ENCODE measurements around the gene DNAH12.

DNA sequence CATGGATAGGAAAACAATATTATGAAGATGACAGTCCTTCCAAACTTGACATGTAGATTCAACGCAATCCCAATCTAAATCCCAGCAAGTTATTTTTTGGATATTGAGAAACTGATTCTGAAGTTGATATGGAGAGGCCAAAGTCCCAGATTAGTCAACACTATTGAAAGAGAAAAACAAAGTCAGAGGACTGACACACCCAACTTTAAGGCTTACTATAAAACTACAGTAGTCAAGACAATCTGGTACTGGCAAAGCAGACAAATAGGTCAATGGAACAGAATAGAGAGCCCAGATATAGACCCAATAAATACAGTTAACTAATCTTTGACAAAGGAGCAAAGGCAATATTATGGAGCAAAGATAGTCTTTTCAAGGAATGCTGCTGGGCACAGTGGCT, 132.4 kb downstream of the DNAH12 start:
- TF ChIP-seq YY1 (IDR thresholded peaks at IDR 0.05; ENCODE audit: insufficient read depth, insufficient read length) (no peak), SUZ12 (IDR thresholded peaks at IDR 0.05; ENCODE audit: extremely low read depth, insufficient read depth, insufficient read length) (no peak), ZNF274 (IDR thresholded peaks at IDR 0.05; ENCODE audit: low read depth, low read length) (no peak)
